Measurements from ENCODE around the gene TOPORS. TPM values are rescaled to one million over a fixed set of nuclear protein-coding genes. Genes with fewer than 3 reads are reported as not detected.

Gene TOPORS
- total and polyA plus RNA-seq, 2 experiments from 2014 or later = 31.8 to 35.9 TPM

GRCh38 chr9:32596096-32596865 is 43.9 kb upstream of the TOPORS start:
- H3K36me3 ChIP-seq (ENCODE audit: insufficient read depth) = no peaks in the 10 kb centered on the region
- no peaks in the 10 kb centered on the region for H3K27me3 ChIP-seq (ENCODE audit: insufficient read depth)
- H4K20me1 ChIP-seq (replicated peaks; ENCODE audit: insufficient read depth) = no peaks in the 10 kb centered on the region
- H3K27ac ChIP-seq (ENCODE audit: low read depth) = no peak overlapping the region
- Mint-ChIP-seq H3K4me1 (no peaks in the 10 kb centered on the region), H3K27ac (no peak overlapping the region), H3K4me3 (no peak overlapping the region), H3K27me3 (ENCODE audit: insufficient read depth, low read depth, poor library complexity) (no peaks in the 10 kb centered on the region), H3K36me3 (ENCODE audit: low read depth) (no peaks in the 10 kb centered on the region), H3K9me3 (no peaks in the 10 kb centered on the region; the same call in 2 of the 3 replicates)
- H3F3A ChIP-seq (replicated peaks; ENCODE audit: low read depth) = no peaks in the 10 kb centered on the region
- no peak overlapping the region for H3K4me3 ChIP-seq
- no peak for TF ChIP-seq CTCF (conservative IDR thresholded peaks at IDR 0.05; ENCODE audit: low read depth in 2 of 2)
- TF ChIP-seq ETS1 (IDR thresholded peaks at IDR 0.05) = no peak
- TF ChIP-seq NANOG (IDR thresholded peaks at IDR 0.05; ENCODE audit: borderline replicate concordance) = no peak
- no peak for TF ChIP-seq ZNF114 (CRISPR knock-in tag; IDR thresholded peaks at IDR 0.05)
- H3K79me2 ChIP-seq (replicated peaks; ENCODE audit: insufficient read depth) = no peaks in the 10 kb centered on the region
- H2AFZ ChIP-seq = no peak overlapping the region
- no peak for DNase-seq (ENCODE audit: low spot score)
- ATAC-seq = no peak
- peaks cover 9% of the 10 kb centered on the region; the same call in 1 of the 2 replicates for H3K9me2 ChIP-seq (ENCODE audit: insufficient read depth)
- no peak overlapping the region for H3K4me2 ChIP-seq
- no peaks in the 10 kb centered on the region for H3K4me1 ChIP-seq (ENCODE audit: insufficient read depth)

- H3K4me3 ChIP-seq = no peak overlapping the region
- H3K4me2 ChIP-seq = no peak overlapping the region
- no peaks in the 10 kb centered on the region for H3K36me3 ChIP-seq (ENCODE audit: insufficient read depth)
- ATAC-seq (no peak), DNase-seq (ENCODE audit: low spot score) (no peak)
- Mint-ChIP-seq H3K27me3 (ENCODE audit: insufficient read depth, low read depth, poor library complexity) (no peaks in the 10 kb centered on the region), H3K4me3 (no peak overlapping the region), H3K27ac (no peak overlapping the region), H3K4me1 (no peaks in the 10 kb centered on the region), H3K9me3 (no peaks in the 10 kb centered on the region), H3K36me3 (ENCODE audit: low read depth) (no peaks in the 10 kb centered on the region)
- no peaks in the 10 kb centered on the region for H4K20me1 ChIP-seq (replicated peaks; ENCODE audit: insufficient read depth)
- H3F3A ChIP-seq (replicated peaks; ENCODE audit: low read depth) = no peaks in the 10 kb centered on the region
- no peaks in the 10 kb centered on the region for H3K4me1 ChIP-seq (ENCODE audit: insufficient read depth)
- no peak overlapping the region for H2AFZ ChIP-seq
- no peak overlapping the region for H3K27ac ChIP-seq (ENCODE audit: low read depth)
- TF ChIP-seq ETS1 (IDR thresholded peaks at IDR 0.05) = no peak
- TF ChIP-seq REST (IDR thresholded peaks at IDR 0.05; ENCODE audit: unreplicated experiment) = no peak
- no peak for TF ChIP-seq NANOG (IDR thresholded peaks at IDR 0.05; ENCODE audit: borderline replicate concordance)
- TF ChIP-seq EZH2 (IDR thresholded peaks at IDR 0.05; ENCODE audit: low read depth, unreplicated experiment) = no peak
- no peak for TF ChIP-seq CTCF (conservative IDR thresholded peaks at IDR 0.05; ENCODE audit: low read depth in 2 of 2)
- TF ChIP-seq CREB1 (CRISPR knock-in tag; IDR thresholded peaks at IDR 0.05; ENCODE audit: low read depth) = no peak
- no peak for TF ChIP-seq ZNF114 (CRISPR knock-in tag; IDR thresholded peaks at IDR 0.05)
- no peak for TF ChIP-seq EZH2phosphoT487 (IDR thresholded peaks at IDR 0.05; ENCODE audit: unreplicated experiment)
- H3K27me3 ChIP-seq (ENCODE audit: insufficient read depth) = no peaks in the 10 kb centered on the region
- H3K9me2 ChIP-seq (ENCODE audit: insufficient read depth) = 0 out of 2 replicates have a peak, but pooled peaks cover 3% of the 10 kb centered on the region
- no peaks in the 10 kb centered on the region for H3K79me2 ChIP-seq (replicated peaks; ENCODE audit: insufficient read depth)
Observed at GRCh38 chr9:32590898-32591297, 38.5 kb upstream of the TOPORS start.

Data from GM23338 (cell line).